ENCODE data around the gene LMCD1. TPM values are rescaled to one million over a fixed set of nuclear protein-coding genes. Genes with fewer than 3 reads are reported as not detected.

LMCD1 gene
- total and polyA plus RNA-seq, 2 of the 4 experiments (the other 2 are of a cell fraction), result 50.0 to 53.8 TPM

GRCh38 chr3:8460815-8461456, 40.7 kb upstream of the LMCD1 start (continued):
- no peak for TF ChIP-seq ELK1 (IDR thresholded peaks at IDR 0.05; ENCODE audit: borderline replicate concordance, low read depth, low read length)
- TF ChIP-seq CHD1 (IDR thresholded peaks at IDR 0.05; ENCODE audit: low read depth, low read length), result no peak

- in situ Hi-C loops (cut with MboI; ENCODE audit: low sequenced_read_pairs), result loop anchor here (25.0 kb wide), 1 partner anchor 873 kb away; no protein-coding TSS in a partner anchor
- Histone ChIP-seq H4K20me1 (ENCODE audit: insufficient read depth, low read length) (no peaks in the 10 kb centered on the region), H3K56ac (ENCODE audit: extremely low read depth, insufficient read depth, low read length) (no peak overlapping the region), H2AK5ac (ENCODE audit: low read depth, low read length) (no peak overlapping the region), H2BK5ac (ENCODE audit: low read depth, low read length, poor library complexity, severe bottlenecking) (no peak overlapping the region), H3K14ac (replicated peaks; ENCODE audit: low read depth, low read length) (no peak overlapping the region), H3K9ac (ENCODE audit: low read depth, low read length) (no peak overlapping the region), H2AK9ac (replicated peaks; ENCODE audit: low read depth, low read length, poor library complexity) (no peak overlapping the region), H4K91ac (ENCODE audit: insufficient read depth, low read depth, low read length) (no peak overlapping the region), H3K18ac (ENCODE audit: low read depth, low read length) (no peak overlapping the region), H4K5ac (ENCODE audit: low read depth, low read length) (no peak overlapping the region), H3K4me2 (ENCODE audit: low read depth, low read length) (no peak overlapping the region), H2BK15ac (ENCODE audit: low read depth, low read length) (no peak overlapping the region), H4K8ac (ENCODE audit: low read depth in 2 of 2, low read length in 2 of 2) (no peak overlapping the region), H2BK120ac (ENCODE audit: low read depth, low read length) (no peak overlapping the region), H3K27ac (ENCODE audit: insufficient read depth, low read length) (no peak overlapping the region), H3K4ac (ENCODE audit: low read depth, low read length) (no peak overlapping the region), H2AFZ (replicated peaks; ENCODE audit: low read length, poor library complexity) (no peak overlapping the region), H3K23ac (ENCODE audit: low read depth, low read length) (no peak overlapping the region), H3K4me3 (ENCODE audit: insufficient read depth, low read depth, low read length) (no peak overlapping the region), H3K9me1 (ENCODE audit: insufficient read depth, low read length) (0 out of 2 replicates have a peak, but pooled peaks cover 3% of the 10 kb centered on the region), H3K4me1 (ENCODE audit: control insufficient read depth, insufficient read depth, low read length) (peaks cover 5% of the 10 kb centered on the region), H3K9me3 (ENCODE audit: control insufficient read depth, insufficient read depth, low read length) (no peaks in the 10 kb centered on the region), H3K36me3 (ENCODE audit: control insufficient read depth, insufficient read depth, low read length) (no peaks in the 10 kb centered on the region), H3K79me1 (ENCODE audit: low read depth in 1 of 2, low read length in 2 of 2) (no peaks in the 10 kb centered on the region), H3K27me3 (ENCODE audit: control insufficient read depth, insufficient read depth, low read length) (no peaks in the 10 kb centered on the region; the same call in 1 of the 2 replicates), H2BK20ac (ENCODE audit: low read depth, low read length) (no peak overlapping the region)
- ATAC-seq (ENCODE audit: low read depth) (no peak), DNase-seq (no peak)
- CTCF ChIA-PET, result no interaction called here
- no CpG with 5 or more reads among the region's 1 CpG for WGBS, 2 experiments (ENCODE audit: extremely low coverage in 2 of 2, insufficient read length in 1 of 2)
- dilution Hi-C loops (cut with HindIII; ENCODE audit: low sequenced_read_pairs, unreplicated experiment), result no loop called here
- BruUV-seq (replicated peaks), result no TSS peak
- intact Hi-C loops (cut with micrococcal nuclease), result no loop called here
- POLR2A ChIA-PET (ENCODE audit: unreplicated experiment), result no interaction called here
- TF ChIP-seq BHLHE40 (IDR thresholded peaks at IDR 0.05; ENCODE audit: low read depth, low read length) (no peak), RCOR1 (IDR thresholded peaks at IDR 0.05; ENCODE audit: insufficient replicate concordance, low read length) (no peak), SMC3 (IDR thresholded peaks at IDR 0.05; ENCODE audit: low read depth, low read length) (no peak), ELK1 (IDR thresholded peaks at IDR 0.05; ENCODE audit: borderline replicate concordance, low read depth, low read length) (no peak), FOS (IDR thresholded peaks at IDR 0.05; ENCODE audit: low read depth, low read length) (no peak), USF2 (IDR thresholded peaks at IDR 0.05; ENCODE audit: low read depth, low read length) (no peak), MXI1 (IDR thresholded peaks at IDR 0.05; ENCODE audit: borderline replicate concordance, low read depth, low read length) (no peak), RFX5 (IDR thresholded peaks at IDR 0.05; ENCODE audit: low read depth, low read length) (no peak), CEBPB (IDR thresholded peaks at IDR 0.05; ENCODE audit: low read depth, low read length) (no peak), CTCF (conservative IDR thresholded peaks at IDR 0.05; ENCODE audit: low read depth, low read length) (no peak)
These were observed 37.0 kb upstream of the LMCD1 start for GRCh38 chr3:8464668-8465067.

Data from IMR-90 (cell line).